Loucy (cell line): ENCODE data around the gene LTBP2.

ENCODE experiments used
- H2AFZ ChIP-seq: fragments of 200-600 bp; sonication (generic); 2 replicates; pipeline ENCODE4 v1.6.0; 2016; ENCODE audit warnings: antibody characterized with exemption, mild to moderate bottlenecking, low read length, moderate library complexity
- H3F3A ChIP-seq: fragments of 200-600 bp; 2 replicates; pipeline ENCODE4 v1.6.0; 2016; ENCODE audit warnings: antibody characterized with exemption, low read depth, mild to moderate bottlenecking
- H3K27me3 ChIP-seq: fragments of 200-600 bp; sonication (generic); 2 replicates; pipeline ENCODE4 v1.6.1; 2014; ENCODE audit warnings: low read length, mild to moderate bottlenecking; ENCODE audit not compliant: insufficient read depth, poor library complexity, severe bottlenecking
- H3K36me3 ChIP-seq: fragments of 200-600 bp; sonication (generic); 2 replicates; pipeline ENCODE4 v1.6.1; 2016; ENCODE audit warnings: low read length; ENCODE audit not compliant: insufficient read depth
- H3K4me1 ChIP-seq: fragments of 200-600 bp; sonication (generic); 2 replicates; pipeline ENCODE4 v1.5.1; 2014; ENCODE audit warnings: low read length, mild to moderate bottlenecking; ENCODE audit not compliant: insufficient read depth, poor library complexity, severe bottlenecking
- H3K4me2 ChIP-seq: fragments of 200-600 bp; sonication (generic); 2 replicates; pipeline ENCODE4 v1.6.0; 2014; ENCODE audit warnings: antibody characterized with exemption, low read length, low read depth, mild to moderate bottlenecking; ENCODE audit not compliant: poor library complexity, severe bottlenecking
- H3K4me3 ChIP-seq: fragments of 200-600 bp; sonication (generic); 2 replicates; pipeline ENCODE4 v1.5.1; 2014; ENCODE audit warnings: low read length, mild to moderate bottlenecking, mixed read lengths; ENCODE audit not compliant: poor library complexity, severe bottlenecking
- H3K79me2 ChIP-seq: fragments of 200-600 bp; sonication (generic); 2 replicates; pipeline ENCODE4 v1.6.1; 2014; ENCODE audit warnings: low read length; ENCODE audit not compliant: insufficient read depth
- H3K9ac ChIP-seq: fragments of 200-600 bp; sonication (generic); 2 replicates; pipeline ENCODE4 v1.6.0; 2014; ENCODE audit warnings: mild to moderate bottlenecking, low read depth, low read length, moderate library complexity; ENCODE audit not compliant: poor library complexity, severe bottlenecking
- H3K9me2 ChIP-seq: fragments of 200-600 bp; sonication (generic); replicated peaks from 2 replicates; pipeline ENCODE4 v1.6.1; 2016; ENCODE audit warnings: low read depth, low read length, mixed read lengths
- H3K9me3 ChIP-seq: fragments of 200-600 bp; sonication (generic); 2 replicates; pipeline ENCODE4 v1.6.1; 2014; ENCODE audit warnings: mild to moderate bottlenecking, antibody characterized with exemption, low read length, low read depth; ENCODE audit not compliant: insufficient read depth
- H4K20me1 ChIP-seq: fragments of 200-600 bp; sonication (generic); 2 replicates; pipeline ENCODE4 v1.6.0; 2014; ENCODE audit warnings: antibody characterized with exemption, low read length, mild to moderate bottlenecking; ENCODE audit not compliant: insufficient read depth, poor library complexity, severe bottlenecking
- EZH2phosphoT487 ChIP-seq: fragments of 200-600 bp; IDR thresholded peaks from 2 replicates; pipeline ENCODE4 v1.6.1; 2018; ENCODE audit warnings: antibody characterized with exemption, mild to moderate bottlenecking, moderate library complexity, borderline replicate concordance
- TF ChIP-seq, protein P1 (sequence below): fragments of 200-600 bp; sonication (generic); conservative IDR thresholded peaks from 2 replicates; pipeline ENCODE4 v1.5.1; 2014; ENCODE audit warnings: mild to moderate bottlenecking, antibody characterized with exemption, low read length

Gene LTBP2

DNA sequence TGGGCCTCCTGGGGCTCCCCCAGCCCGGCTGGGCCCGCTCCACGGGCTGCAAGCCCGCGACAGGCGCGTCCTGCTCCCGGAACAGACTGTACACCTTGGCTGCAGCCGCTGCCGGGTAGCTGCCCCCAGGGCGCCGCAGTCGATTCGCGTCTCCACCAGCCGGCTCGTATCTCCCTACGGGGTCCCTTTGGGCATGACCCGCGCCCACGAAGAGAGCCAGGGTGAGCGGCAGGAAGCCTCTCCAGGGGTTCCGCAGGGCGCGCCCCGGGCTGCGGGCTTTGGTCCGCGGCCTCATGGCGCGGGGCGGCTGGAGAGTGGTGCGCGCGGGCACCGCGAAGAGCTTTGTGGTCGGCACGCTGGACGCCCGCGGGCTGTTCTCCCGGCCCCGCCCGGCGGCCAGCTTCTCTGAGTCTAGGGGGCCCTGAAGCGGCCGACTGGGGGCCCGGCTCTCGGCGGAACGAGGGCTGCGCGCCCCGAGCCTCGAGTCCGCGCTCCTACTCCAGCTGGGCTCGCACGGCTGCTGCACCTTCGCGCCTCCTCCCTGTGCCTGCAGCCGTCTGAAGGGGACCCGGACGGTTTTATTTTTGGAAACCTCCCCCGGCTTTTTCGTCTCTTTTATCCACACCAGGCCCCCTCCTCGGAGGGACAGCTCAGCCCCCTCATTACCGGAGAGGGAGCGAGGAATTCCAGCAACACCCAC lies at the start of gene LTBP2:
TSS of gene LTBP2 (minus strand) at position 588 of the 700 bp plus-strand sequence. CDS start at position 295, 293 bp downstream.
- H3F3A ChIP-seq: no peaks in the 10 kb centered on the region
- no peaks in the 10 kb centered on the region for H4K20me1 ChIP-seq
- H3K4me3 ChIP-seq: no peak within 1 kb of the TSS
- no peak within 1 kb of the TSS for H3K4me2 ChIP-seq
- no peaks in the 10 kb centered on the region for H3K79me2 ChIP-seq
- no peaks in the 10 kb centered on the region for H3K9me3 ChIP-seq
- H3K36me3 ChIP-seq: no peaks in the 10 kb centered on the region
- H2AFZ ChIP-seq: no peak within 1 kb of the TSS
- no peaks in the 10 kb centered on the region for H3K9me2 ChIP-seq
- no peaks in the 10 kb centered on the region for H3K27me3 ChIP-seq
- no peak within 1 kb of the TSS for H3K9ac ChIP-seq
- peaks cover 9% of the 10 kb centered on the region for H3K4me1 ChIP-seq
- TF ChIP-seq EZH2phosphoT487: no peak
- TF ChIP-seq, protein P1, sequence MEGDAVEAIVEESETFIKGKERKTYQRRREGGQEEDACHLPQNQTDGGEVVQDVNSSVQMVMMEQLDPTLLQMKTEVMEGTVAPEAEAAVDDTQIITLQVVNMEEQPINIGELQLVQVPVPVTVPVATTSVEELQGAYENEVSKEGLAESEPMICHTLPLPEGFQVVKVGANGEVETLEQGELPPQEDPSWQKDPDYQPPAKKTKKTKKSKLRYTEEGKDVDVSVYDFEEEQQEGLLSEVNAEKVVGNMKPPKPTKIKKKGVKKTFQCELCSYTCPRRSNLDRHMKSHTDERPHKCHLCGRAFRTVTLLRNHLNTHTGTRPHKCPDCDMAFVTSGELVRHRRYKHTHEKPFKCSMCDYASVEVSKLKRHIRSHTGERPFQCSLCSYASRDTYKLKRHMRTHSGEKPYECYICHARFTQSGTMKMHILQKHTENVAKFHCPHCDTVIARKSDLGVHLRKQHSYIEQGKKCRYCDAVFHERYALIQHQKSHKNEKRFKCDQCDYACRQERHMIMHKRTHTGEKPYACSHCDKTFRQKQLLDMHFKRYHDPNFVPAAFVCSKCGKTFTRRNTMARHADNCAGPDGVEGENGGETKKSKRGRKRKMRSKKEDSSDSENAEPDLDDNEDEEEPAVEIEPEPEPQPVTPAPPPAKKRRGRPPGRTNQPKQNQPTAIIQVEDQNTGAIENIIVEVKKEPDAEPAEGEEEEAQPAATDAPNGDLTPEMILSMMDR: no peak

DNA sequence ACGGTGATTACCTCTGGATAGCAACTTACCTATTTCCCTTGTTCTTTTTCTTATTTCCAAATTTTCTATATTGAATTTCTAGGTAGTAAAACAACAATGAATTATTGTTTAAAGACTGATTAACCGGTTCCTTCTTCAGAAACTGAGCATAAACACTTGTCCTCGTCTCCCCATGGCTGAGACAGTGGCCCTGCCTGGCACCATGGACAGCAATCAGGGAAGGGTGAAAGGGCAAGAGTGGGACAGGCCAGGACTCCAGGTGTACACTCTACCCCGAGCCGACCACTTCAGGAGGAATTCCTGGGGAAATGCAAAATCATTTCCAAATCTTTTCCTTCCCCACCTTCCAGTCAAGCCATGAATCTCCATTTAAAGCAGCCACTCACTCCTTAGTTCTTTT lies 48.8 kb upstream of the LTBP2 start:
- Histone ChIP-seq H3K79me2 (no peaks in the 10 kb centered on the region), H3K9me2 (no peaks in the 10 kb centered on the region), H3K4me2 (no peak overlapping the region), H3K9me3 (no peaks in the 10 kb centered on the region), H3K4me1 (peaks cover 5% of the 10 kb centered on the region), H3F3A (no peaks in the 10 kb centered on the region), H4K20me1 (no peaks in the 10 kb centered on the region), H3K9ac (no peak overlapping the region), H3K36me3 (peaks cover 40% of the 10 kb centered on the region; the same call in 1 of the 2 replicates), H3K4me3 (no peak overlapping the region), H3K27me3 (no peaks in the 10 kb centered on the region), H2AFZ (no peak overlapping the region)
- no peak for TF ChIP-seq EZH2phosphoT487
- TF ChIP-seq, protein P1: no peak

DNA sequence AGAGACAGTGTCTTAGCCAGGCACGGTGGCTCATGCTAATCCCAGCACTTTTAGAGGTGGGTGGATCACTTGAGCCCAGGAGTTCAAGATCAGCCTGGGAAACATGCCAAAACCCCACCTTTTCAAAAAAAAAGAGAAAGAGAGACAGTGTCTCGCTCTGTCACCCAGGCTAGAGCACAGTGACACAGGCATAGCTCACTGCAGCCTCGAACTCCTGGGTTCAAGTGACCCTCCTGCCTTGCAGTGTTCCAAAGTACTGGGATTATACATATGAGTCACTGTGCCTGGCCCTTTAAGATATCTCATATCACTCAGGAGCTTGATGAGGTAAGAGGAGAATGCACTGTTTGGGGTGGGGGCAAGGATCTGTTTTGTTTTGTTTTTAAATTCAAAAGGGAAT lies 48.1 kb upstream of the LTBP2 start:
- no peaks in the 10 kb centered on the region for H3K9me2 ChIP-seq
- no peaks in the 10 kb centered on the region for H3K9me3 ChIP-seq
- H3K9ac ChIP-seq: no peak overlapping the region
- H3K27me3 ChIP-seq: no peaks in the 10 kb centered on the region
- H3K36me3 ChIP-seq: peaks cover 40% of the 10 kb centered on the region; the same call in 1 of the 2 replicates
- no peak overlapping the region for H3K4me3 ChIP-seq
- no peak overlapping the region for H2AFZ ChIP-seq
- TF ChIP-seq EZH2phosphoT487: no peak
- TF ChIP-seq, protein P1: no peak
- no peak overlapping the region for H3K4me2 ChIP-seq
- no peaks in the 10 kb centered on the region for H3K4me1 ChIP-seq
- H3F3A ChIP-seq: no peaks in the 10 kb centered on the region
- H4K20me1 ChIP-seq: no peaks in the 10 kb centered on the region
- no peaks in the 10 kb centered on the region for H3K79me2 ChIP-seq
